LNCaP clone FGC (cell line): ENCODE data around the gene BPIFB3.

Experiments
- DNase-seq: peaks from one replicate; pipeline ENCODE4 v3.0.0-alpha.2; 2011; ENCODE audit warnings: low read depth
- H3K4me3 ChIP-seq: 2 replicates; pipeline ENCODE4 v1.5.1; 2011; ENCODE audit warnings: mild to moderate bottlenecking, low read depth, low read length, control low read depth
- CTCF ChIP-seq: IDR thresholded peaks from 2 replicates; pipeline ENCODE4 v1.5.1; 2012; ENCODE audit warnings: mild to moderate bottlenecking; ENCODE audit not compliant: control insufficient read depth, insufficient read depth; ENCODE audit errors: extremely low read depth

The BPIFB3 gene

GRCh38 chr20:33071198-33071597 is 17.5 kb downstream of the BPIFB3 start:
- TF ChIP-seq CTCF, result no peak
- no peak overlapping the region for H3K4me3 ChIP-seq
- DNase-seq, result no peak

- TF ChIP-seq CTCF, result no peak
- H3K4me3 ChIP-seq, result no peak overlapping the region
- DNase-seq, result no peak
Measured at GRCh38 chr20:33072362-33072761, 18.7 kb downstream of the BPIFB3 start.

- TF ChIP-seq CTCF, result no peak
- no peak for DNase-seq
- H3K4me3 ChIP-seq, result no peak overlapping the region
Measured at GRCh38 chr20:33072813-33073212, 19.1 kb downstream of the BPIFB3 start.

- no peak for DNase-seq
- TF ChIP-seq CTCF, result no peak
- H3K4me3 ChIP-seq, result no peak overlapping the region
Measured at GRCh38 chr20:33074675-33075074, 21.0 kb downstream of the BPIFB3 start.

- H3K4me3 ChIP-seq, result no peak overlapping the region
- TF ChIP-seq CTCF, result no peak
- no peak for DNase-seq
Measured at GRCh38 chr20:33075281-33075680, 21.6 kb downstream of the BPIFB3 start.

GRCh38 chr20:33076662-33077372 is 23.1 kb downstream of the BPIFB3 start:
- peak; percentile 2 for DNase-seq
- H3K4me3 ChIP-seq, result no peak overlapping the region
- TF ChIP-seq CTCF, result peak; percentile 79

- no peak for DNase-seq
- no peak within 1 kb of the TSS for H3K4me3 ChIP-seq
- TF ChIP-seq CTCF, result no peak
Measured at GRCh38 chr20:33079259-33079658, 25.6 kb downstream of the BPIFB3 start, which contains the start of gene BPIFB4. Gene BPIFB4 (plus strand): TSS chr20:33079643. CDS start chr20:33081527, 1,884 bp downstream.
